Renal pelvis (tissue), 4 donors: Measurements from ENCODE around the gene TSHZ3. TPM values are rescaled to one million over a fixed set of nuclear protein-coding genes. Genes with fewer than 3 reads are reported as not detected.

Source experiments
- DNase-seq: peaks from one replicate; pipeline ENCODE4 v3.0.0-alpha.2; 2013
- polyA plus RNA-seq, 3 donors: library from polyadenylated mRNA; unstranded; fragments of 120-200 nt; gene quantifications; one replicate each; pipeline ENCODE4 v1.2.1, GENCODE V29; 2013; ENCODE audit not compliant: insufficient read length in 3 of 3

The TSHZ3 gene
- polyA plus RNA-seq, 3 donors, result 10.0 to 12.5 (median 12.1) TPM

DNA sequence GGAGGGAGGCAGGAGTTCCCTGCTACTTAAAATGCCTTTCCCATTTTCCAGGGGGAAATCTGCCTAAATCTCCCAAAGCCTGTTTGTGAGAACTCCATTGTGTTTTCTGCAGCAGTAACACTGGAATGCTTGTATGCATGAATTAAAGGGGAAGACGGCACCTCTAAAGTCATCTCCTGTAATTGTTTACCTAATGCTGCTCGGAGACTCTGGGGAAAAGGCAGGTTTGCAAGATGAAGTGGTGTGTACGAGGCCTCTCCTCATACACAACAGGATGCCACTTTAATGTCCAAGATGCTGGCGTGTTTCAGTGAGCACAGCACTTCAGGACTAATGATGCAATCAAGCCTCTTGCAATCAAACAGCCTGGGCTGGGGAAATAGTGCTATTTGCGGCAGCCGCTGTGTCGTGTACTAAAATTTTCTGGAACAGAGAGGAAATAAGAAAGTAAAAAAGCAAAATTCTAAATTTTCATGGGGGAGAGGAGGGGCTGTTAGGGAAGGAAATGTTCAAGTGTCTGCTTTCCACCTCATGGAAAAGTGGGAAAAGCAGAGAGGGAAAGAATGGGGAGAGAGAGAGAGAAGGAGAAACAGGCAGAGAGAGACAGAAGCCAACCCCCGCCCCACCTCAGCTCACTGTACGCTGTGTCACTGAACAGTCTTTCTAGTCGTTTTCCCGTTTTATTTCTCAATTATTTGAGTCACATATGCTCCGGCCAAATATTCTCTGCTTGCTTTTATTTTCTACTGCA is 32.9 kb downstream of the TSHZ3 start:
- DNase-seq, result no peak

DNA sequence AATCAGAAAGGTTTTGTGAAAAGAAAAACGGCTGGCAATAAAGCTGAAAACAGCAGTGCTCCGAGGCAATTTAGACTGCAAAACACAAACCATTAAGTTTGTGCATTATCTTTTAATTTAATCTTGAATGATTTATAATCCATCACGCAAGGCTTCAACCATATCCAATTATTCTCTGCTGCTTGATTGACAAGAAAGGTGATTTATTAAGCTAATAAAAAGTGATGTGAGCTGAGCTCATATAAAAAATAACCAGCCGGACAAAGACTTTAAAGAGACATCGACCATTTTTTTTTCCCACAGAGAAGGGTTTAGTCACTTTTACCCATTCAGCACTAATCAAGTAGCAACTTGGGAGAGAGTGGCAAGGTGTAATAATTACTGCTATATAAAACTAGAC is 33.6 kb downstream of the TSHZ3 start:
- no peak for DNase-seq

DNA sequence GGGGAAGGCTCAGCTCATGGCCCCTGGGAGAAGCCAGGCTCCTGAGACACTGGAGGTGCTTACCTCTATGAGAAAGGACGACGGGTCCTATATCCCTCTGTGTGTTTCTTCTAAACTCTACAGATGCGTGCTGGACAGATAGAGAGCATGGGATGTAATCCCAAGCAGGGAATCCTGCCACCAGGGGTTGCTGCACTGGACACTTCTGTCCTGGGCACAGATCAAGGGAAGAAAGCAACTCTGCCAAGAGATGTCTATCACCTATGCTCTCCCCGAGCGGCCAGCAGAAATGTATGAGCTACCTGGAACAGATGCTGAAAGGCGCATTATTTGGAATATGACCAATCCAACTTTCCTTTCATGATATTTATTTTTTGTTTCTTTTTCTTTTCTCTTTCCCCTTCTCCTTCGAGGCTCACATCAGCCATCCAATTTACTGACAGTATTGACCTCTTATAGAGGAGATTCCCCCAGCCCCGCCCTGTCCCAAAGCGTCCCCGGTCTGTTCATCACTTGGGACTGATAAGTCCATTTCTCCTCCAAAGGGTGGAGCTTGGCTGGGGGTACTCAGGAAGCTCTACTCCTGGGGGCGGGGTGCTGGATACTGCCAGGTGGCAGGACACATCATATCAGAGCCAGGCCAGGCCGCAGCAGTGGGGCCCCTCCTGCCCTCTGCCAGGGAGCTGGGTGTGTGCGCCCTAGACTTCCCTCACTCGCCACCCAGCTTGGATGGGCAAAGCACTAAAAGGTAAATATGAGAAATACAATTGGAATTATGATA is 34.2 kb downstream of the TSHZ3 start:
- no peak for DNase-seq

DNA sequence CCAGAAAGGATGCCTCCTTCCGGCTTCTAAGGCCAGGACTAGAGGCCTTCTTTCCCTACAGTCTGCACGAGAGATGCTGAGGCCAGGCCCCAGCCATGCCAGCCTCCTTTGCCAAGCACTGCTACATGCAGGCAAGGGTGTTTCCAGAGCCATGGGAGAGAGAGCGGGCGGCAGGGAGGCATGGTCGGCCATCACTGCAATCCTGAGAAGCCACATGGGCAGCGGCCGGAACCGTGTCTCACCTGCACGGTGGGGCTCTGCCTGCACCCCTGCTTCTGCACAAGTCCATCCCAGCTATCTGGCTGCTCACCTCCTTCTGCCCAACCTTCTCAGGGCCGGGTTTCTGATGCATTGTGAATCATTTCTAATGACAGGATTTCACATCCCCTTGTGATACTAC is 35.1 kb downstream of the TSHZ3 start:
- DNase-seq, result no peak

DNA sequence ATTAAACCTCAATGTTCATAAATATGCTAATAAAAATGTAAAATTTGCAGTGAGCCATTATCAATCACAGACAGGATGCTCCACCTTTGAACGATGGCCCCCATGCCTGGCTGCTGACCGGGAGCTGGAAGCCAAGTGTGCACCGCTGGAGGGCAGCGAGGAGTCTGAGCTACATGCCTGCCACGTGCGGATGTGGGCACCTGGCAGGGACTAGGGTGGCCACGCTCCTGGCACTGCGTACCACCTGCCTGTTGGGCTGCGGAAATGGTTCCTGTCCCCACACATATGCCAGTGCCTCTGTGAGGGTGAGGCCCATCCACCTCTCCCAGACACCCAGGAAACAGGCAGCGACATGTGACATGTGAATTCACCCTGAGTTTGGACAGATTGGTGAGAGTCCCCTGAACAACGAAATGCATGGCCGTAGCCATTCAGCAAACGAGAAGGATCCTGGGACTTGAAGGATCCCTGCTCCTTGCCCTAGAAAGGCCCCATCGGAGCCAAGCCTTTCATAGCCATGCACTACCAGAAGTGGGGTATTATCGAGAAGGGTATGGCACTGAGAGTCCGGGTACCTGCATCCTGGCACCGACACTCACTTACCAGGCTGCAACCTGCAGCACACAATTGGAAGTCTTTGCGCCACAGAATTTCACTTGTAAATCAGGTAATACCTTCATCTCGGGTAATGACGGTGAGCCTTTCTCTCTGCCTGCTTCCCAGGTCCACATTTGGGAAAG is 35.8 kb downstream of the TSHZ3 start:
- no peak for DNase-seq

DNA sequence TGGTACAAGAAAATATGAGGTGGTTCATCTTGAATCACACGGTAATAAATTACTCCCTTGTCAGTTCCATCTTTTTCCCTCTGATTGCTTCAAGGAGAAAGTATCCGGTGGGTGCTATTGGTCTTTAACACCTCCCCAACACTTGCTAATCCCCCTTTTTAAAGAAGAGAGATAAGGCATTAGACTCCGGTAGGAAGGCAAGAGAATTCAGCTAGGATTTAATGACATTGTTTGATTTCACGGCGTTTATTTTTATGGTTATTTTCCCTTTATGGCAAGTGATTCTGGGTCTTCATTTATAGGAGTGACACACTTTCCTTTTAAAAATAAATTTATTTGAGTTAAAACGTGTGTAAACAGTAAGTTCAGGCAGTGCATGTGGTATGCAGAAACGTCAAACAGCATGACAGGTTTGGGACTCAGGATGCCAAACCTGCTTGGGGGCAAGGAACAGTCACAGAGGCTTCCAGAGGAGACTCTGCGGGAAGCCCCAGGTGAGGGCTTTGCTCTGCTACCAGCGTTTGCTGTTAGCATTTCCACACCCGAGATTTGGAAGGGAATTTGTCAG is 36.5 kb downstream of the TSHZ3 start:
- no peak for DNase-seq

DNA sequence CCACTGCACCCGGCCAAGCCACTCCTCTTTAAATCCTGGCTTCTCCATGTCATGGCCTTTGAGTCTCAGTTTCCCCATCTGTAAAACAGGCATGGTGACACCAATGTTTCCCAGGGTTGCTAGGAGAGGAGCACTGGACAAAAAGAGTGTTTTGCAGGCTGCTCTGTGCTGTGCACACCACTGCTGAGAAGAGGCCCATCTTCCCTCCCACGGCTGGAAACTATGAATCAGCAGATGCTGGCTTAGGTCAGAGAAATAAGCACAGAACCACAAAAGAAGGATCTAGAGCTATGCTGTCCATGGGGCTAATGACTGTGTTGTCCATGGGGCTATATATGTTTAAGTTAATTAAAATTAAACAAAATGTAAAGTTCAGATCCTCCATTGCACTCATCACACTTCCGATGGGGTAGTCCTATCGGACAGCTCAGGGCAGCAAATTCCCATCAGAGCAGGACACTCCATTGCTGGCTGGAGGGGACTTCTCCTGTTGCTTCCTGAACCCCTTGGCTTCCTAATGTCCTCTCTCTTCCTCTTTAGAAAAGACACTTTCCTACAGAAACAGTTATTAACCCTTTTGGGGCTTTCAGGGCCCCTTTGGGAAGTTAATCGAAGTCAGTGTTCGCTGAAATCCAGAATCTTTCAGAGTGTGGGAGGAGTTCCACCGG is 37.1 kb downstream of the TSHZ3 start:
- DNase-seq, result no peak

DNA sequence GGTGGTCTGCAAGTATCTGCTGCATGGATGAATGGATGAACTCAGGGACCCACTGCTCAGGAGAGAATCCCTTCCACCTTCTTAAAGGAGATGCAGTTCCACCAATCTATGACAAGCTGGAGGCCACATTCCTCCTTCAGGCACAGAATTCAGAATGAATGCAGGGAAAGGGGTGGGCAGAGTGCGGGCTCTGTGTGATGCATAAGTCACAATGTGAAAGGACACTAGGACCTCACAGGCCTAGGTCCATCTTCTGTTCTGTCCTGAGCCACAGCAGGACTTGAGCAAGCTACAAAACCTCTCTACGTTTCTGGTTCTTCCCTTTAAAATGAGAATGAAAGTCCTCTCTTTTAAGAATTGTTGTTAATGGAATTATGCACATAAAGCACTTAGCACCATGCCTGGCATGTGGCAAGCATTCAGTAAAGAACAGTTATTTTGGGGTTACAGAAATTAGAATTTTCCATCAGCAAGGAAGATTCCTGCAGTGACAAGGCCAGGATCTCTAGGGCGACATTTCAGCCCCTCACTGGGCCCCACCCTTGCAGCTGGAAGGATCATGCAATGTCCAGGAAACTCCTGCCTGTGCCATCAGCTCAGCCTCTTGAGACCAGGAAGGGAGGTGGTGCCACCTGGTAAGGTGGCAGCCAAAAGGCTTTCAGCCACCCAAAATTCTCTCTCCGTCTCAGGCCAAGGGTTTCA is 38.7 kb downstream of the TSHZ3 start:
- DNase-seq, result no peak

DNA sequence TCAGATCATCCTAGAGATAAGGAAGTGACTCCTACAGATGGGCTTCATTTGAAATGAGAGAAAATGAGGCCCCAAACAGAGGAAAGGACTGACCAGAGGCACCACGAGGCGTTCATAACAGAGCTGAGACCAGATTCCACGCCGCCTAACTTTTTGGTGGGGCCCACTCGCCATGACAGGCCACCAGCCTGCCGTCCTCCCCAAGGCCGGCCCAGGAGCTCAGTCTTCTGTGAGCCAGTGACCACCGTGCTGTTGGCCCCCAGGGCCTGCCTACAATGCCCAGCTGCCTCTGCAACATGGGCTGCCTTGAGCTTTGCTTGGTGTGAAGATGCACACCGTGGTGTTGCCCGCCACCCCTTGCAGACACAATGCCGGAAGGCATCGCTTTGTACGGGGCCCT is 40.5 kb downstream of the TSHZ3 start:
- no peak for DNase-seq

DNA sequence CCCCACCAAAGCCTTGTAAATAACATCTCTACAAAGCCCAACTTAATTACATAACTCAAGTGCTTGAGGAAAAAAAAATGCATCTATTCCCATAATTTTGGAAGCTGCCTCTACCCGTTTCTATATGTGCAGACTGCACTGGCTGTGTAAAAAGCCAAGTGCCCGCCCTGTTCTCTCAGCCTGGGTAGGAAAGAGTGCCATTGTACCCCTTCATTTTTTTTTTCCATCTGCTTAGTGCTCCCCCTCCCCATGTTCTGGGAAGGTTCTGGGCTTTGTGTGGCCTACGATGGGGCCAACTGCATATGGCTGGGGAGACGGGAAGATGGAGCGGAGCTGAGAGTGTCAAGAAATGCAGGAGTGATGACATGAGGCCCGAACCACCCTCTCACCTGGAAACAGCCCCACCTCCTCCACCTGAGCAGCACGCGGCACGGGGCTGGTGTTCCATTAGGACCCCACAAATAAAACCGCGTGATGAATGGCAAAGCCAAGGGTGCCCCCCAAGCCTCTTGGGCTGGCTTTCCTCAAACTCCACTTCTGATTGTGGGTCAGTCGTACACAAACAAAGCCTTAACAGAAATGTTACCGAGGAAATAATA is 42.1 kb downstream of the TSHZ3 start:
- no peak for DNase-seq

DNA sequence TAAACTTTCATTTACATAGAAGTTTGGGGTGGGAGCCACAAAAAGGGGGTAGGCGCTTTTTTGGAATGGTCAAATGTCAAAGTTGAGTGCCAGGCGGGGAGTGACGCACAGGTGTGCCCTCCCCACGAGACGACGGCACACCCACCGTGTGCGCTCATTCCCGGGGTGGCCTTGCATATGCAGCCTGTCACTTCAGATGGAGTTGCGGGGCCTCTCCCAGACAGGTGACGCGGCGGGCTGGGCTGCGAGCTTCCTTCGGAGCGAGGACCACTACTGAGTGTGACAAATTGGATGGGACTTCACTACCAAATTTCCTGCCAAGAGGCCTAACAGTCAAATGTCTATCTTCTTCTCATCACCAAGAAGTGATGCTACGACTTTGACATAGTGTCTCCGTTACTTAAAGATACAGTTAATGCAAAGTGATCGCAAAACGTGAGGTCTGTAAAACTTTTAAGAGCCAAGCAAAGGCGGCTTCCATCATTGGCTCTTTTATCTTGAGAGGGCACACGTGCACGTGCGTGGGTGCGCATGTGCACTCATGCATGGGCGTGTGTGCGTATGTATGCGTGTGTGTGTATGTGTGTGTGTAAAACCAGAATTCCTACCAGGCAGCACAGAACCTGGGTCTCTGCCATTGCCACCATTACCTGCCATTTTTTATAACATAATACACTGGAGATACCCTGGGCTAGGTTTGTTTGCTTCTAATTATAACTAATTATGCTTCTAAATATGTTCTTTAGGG is 43.1 kb downstream of the TSHZ3 start:
- no peak for DNase-seq

DNA sequence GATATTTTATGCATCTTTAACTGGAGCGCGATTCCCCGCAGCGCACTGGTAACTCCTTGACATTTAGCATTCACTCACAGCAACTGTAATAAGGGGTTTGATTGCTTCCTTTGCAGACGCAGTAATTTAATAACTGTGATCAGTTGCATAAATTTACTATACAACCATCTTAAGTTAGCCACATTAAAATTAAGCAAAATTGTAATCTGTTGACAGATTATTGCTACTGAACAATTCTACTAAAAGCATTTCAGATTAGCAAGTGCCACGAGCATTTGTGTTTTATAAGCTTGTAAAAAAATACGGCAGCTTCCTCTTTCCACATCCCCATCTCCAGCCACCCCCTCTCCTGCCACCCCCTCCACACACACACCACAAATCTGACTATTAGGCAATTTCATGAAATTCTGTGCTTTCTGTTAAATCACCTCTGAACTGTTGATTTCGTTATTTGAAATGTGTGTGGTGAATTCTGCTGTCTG is 44.4 kb downstream of the TSHZ3 start:
- DNase-seq, result no peak

DNA sequence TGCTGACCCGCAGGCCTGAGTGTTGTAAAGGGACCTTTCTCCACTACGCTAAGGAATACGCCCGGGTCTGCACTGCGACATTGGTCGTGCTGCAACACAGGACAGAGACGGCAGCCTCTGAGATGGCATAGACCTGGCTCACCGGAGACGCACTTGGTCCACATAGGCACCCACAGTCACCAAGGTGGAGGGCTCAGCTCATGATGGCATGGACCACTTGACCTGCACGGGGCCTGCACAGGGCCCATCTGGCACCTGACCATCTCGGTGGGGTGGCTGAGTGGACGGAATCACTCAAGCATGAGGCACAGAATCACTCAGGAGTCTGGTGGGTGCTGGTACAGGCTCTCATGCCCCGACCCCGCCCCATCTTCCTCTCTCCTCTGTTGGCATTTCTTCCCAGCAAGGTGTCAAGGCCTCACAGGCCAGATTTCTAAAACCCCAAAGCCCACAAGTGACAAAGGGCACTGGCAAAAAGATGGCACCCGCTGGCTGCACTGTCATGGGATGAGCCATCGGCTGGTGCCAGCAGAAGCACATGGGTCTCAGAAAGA is 45.9 kb downstream of the TSHZ3 start:
- no peak for DNase-seq

DNA sequence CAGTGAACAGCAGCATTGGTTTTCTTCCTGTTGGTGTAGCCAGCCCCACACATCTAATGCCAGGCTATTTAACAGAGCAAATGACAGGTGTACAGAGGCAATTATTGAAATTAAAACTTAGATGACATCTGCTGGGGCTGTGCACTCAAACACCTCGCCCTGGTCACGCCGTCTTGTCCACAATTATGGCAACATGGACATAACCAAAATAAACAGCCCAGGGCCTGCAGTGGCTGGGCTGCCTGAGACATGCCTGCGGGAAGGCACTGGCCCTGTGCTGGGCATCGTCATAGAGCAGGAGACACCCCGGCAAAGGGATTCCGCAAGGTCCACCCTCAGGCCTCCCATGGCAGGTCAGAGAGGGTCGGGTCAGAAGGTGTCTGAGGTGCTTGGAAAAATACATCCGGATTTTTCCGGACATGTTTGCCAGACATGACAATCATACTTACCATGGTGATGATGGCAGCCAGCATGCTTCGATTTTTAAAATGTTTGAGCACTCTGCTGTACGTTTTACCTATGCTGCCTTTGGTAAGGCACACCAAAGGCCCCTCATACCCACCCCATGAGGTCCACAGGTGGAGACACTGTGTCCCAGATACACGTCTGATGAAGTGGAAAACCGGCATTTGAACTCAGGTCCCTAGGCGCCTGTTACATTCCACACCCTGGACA is 47.8 kb downstream of the TSHZ3 start:
- DNase-seq, result no peak

DNA sequence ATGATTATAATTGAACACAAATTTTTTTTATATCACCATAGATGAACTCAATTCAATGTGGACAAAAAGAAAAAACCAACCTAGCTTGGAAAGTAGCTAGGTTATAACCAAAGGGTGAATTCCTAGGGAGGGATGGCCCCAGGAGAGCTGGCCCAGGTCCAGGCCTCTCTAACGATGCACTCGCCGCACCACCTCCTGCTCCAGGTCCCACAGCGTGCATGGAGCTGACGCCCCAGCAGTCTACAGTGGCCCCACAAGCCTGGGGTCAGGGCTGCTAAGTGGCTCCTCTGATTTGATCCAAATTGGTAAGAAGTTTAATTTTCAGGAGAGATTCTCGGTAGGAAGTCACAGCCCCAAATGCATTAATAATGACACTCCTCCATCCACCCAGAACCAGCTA is 48.8 kb downstream of the TSHZ3 start:
- DNase-seq, result no peak

DNA sequence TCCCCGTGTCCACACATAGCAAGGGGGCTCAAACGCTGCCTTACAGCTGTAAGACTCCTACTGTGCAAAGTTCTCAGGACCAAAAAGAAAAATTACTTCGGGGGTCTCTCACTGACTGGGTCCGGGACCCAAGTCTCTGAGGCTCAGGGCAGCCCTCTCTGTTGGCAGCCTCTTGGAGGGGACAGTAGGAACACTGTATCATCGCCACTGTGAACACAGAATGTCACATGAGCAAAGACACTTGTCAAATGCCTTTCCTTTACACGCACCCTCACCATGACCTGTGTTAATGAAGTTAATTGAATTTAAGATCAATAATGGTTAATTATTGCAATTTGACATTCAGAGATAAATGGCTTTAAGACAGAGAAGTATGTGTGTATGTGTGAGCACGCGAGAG is 49.6 kb downstream of the TSHZ3 start:
- DNase-seq, result no peak

DNA sequence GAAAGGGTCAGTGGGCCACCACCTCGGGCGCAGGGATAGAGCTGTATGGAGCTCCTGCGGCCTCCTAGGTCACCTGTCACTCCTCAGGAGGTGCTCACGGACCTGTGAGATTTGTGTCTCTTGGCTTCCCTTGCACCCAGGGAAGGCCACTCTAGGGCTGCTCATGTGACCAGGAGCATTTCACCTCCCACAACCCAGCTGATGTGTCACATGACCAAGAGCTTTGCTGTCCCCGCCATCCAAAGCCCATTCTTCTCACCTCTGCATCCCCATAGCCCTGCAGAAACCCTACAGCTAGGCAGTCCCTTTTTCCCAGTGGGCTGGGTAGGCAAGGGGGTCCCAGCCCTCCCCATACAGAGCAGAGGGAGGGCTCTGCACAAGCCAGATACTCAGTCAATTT is 51.2 kb downstream of the TSHZ3 start:
- DNase-seq, result no peak

DNA sequence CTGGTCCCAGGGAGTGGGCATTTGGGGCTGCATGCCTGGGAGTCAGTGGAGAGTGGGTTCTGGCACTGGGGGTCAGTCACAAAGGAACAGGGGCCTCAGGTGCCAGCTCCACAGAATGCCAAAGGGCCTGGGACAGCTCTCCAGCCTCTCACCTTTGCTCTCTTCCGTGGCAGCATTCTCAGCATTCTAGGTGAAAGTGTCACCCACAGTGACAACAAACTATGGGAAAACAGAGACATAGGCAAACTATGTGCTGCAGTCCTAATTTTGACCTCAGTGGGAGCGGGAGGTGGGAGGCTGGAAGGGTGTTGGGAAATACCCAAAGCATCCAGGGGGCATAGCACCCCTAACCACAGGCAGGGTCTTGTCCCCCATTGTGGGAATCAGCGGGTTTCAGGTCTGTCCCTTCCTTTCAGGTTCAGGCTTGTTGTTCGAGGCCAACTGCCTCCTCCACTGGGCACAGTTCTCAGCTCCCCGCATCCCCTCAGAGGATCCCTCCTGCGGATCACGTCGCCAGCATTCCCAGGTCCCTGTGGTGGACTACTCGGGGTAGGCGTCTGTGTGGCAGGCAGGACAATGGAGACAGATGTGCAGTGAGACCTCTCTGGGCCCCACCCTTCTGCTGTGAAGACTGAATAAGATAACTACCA is 52.4 kb downstream of the TSHZ3 start:
- no peak for DNase-seq
